Measurements from ENCODE around the gene ROPN1B.
"Not testable (repeated sequence)": the region's sequence is repeated elsewhere in the genome, so short reads cannot be mapped to it uniquely, and the experiment has no call there.

The ROPN1B gene

GRCh38 chr3:125936210-125936815 is 32.7 kb upstream of the ROPN1B start:
- DNase-seq (ENCODE audit: low read depth), result not testable (repeated sequence)

DNA sequence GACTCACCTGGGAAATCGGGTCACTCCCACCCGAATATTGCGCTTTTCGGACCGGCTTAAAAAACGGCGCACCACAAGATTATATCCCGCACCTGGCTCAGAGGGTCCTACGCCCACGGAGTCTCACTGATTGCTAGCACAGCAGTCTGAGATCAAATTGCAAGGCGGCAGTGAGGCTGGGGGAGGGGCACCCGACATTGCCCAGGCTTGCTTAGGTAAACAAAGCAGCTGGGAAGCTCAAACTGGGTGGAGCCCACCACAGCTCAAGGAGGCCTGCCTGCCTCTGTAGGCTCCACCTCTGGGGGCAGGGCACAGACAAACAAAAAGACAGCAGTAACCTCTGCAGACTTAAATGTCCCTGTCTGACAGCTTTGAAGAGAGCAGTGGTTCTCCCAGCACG is 32.1 kb upstream of the ROPN1B start:
- not testable (repeated sequence) for H3K4me3 ChIP-seq (ENCODE audit: low read depth, low read length); DNase-seq (ENCODE audit: low read depth)

More at GRCh38 chr3:125936210-125936815, 32.7 kb upstream of the ROPN1B start:
- peak; percentile 31 for TF ChIP-seq CTCF (IDR thresholded peaks at IDR 0.05; ENCODE audit: low read depth, low read length)
- H3K4me3 ChIP-seq (ENCODE audit: low read depth, low read length), result not testable (repeated sequence)

- DNase-seq (ENCODE audit: low read depth); H3K4me3 ChIP-seq (ENCODE audit: low read depth, low read length): not testable (repeated sequence)
Observed at GRCh38 chr3:125947806-125948205, 21.2 kb upstream of the ROPN1B start.

DNA sequence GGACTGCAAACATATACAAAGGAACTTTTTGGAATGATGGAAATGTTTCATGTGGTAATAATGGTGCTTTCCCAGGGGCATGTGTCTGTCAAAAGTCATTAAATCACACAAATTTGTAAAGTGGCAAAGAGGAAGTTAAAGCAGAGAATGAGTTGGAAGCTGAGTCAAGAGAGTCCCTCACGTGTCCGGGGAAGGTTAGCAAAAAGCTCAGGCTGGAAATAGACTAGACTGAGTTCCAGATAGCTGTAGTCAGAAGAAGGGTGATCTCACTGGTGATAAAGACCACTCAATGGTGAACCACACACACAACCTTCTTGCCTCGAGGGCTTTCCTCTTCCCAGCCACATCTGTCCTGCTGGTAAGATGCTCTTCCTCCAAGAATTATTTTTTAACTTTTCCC is 20.1 kb upstream of the ROPN1B start:
- not testable (repeated sequence) for H3K4me3 ChIP-seq (ENCODE audit: low read depth, low read length); DNase-seq (ENCODE audit: low read depth)

GRCh38 chr3:125951176-125951575 is 17.8 kb upstream of the ROPN1B start:
- H3K4me3 ChIP-seq (ENCODE audit: low read depth, low read length); DNase-seq (ENCODE audit: low read depth): not testable (repeated sequence)

GRCh38 chr3:125957020-125957419 is 12.0 kb upstream of the ROPN1B start:
- DNase-seq (ENCODE audit: low read depth); H3K4me3 ChIP-seq (ENCODE audit: low read depth, low read length): not testable (repeated sequence)

GRCh38 chr3:125957674-125958510 is 11.1 kb upstream of the ROPN1B start:
- no peak overlapping the region for H3K4me3 ChIP-seq (ENCODE audit: low read depth, low read length)
- DNase-seq (ENCODE audit: low read depth), result no peak
- no peak for TF ChIP-seq CTCF (IDR thresholded peaks at IDR 0.05; ENCODE audit: low read depth, low read length)
- no peak for TF ChIP-seq MYC (IDR thresholded peaks at IDR 0.05; ENCODE audit: low read depth, low read length)
- TF ChIP-seq POLR2A (IDR thresholded peaks at IDR 0.05; ENCODE audit: extremely low read depth, insufficient read length), result no peak
- TF ChIP-seq MAX (IDR thresholded peaks at IDR 0.05; ENCODE audit: low read depth, low read length), result no peak

DNA sequence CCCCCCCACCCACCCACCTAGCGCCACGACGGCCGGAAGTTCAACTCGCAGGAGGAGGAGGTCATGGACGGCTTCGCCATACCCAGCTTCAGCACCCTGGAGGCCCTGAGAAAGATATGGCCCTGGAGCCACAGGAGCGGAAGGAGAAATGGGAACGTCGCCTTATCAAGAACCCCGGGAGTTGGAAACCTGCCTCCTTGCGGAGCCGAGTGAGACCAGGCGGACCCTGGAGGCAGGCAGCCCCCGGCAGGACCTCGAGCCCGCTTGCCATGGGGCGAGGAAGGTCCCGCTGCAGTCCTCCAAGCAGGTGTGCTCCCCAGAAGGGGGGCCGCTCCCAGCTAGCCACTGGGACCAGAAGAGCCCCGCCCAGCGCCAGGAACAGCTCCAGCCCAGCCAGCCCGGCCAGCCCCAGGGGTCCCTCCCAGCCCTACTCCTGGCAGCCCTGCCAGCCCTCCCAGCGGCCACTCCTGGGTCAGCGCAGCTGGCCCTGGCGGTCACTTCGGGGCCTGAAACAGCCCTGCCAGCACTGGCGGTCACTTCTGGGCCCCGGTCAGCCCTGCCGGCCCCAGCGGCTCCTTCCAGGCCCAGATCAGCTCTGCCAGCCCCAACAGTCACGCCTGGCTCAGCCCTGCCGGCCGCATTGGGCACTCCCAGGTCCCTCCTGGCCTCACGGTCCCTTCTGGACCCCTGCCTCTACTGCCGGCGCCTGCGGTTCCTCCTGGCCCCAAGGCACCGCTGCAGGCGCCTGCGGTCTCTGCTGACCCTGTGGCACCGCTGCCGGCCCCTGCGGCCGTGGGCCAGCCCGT is 10.3 kb upstream of the ROPN1B start:
- DNase-seq (ENCODE audit: low read depth), result no peak
- no peak for TF ChIP-seq CTCF (IDR thresholded peaks at IDR 0.05; ENCODE audit: low read depth, low read length)
- TF ChIP-seq MAX (IDR thresholded peaks at IDR 0.05; ENCODE audit: low read depth, low read length), result no peak
- no peak for TF ChIP-seq MYC (IDR thresholded peaks at IDR 0.05; ENCODE audit: low read depth, low read length)
- TF ChIP-seq POLR2A (IDR thresholded peaks at IDR 0.05; ENCODE audit: extremely low read depth, insufficient read length), result no peak
- no peak overlapping the region for H3K4me3 ChIP-seq (ENCODE audit: low read depth, low read length)
